Gastrocnemius medialis (tissue), 4 donors: ENCODE results near the gene GLIPR1L2.

Experiments used
- POLR2A ChIP-seq, 2 donors: fragments of 450-650 bp; IDR thresholded peaks; one replicate each; pipeline ENCODE4 v1.6.1; 2017; ENCODE audit warnings: antibody characterized with exemption in 2 of 2, mild to moderate bottlenecking in 2 of 2, moderate library complexity in 2 of 2
- TF ChIP-seq, protein P1 (sequence below), 5 experiments: fragments of 450-650 bp in 3 of 5; fragments of 200-600 bp in 2 of 5; sonication (generic) in 2 of 5; IDR thresholded peaks in 4 of 5; conservative IDR thresholded peaks in 1 of 5; 1 replicate in 4 of 5; 2 replicates in 1 of 5; pipeline ENCODE4 v1.5.1; 2016 to 2019; ENCODE audit warnings: antibody characterized with exemption in 5 of 5, mild to moderate bottlenecking in 3 of 5, moderate library complexity in 3 of 5

DNA sequence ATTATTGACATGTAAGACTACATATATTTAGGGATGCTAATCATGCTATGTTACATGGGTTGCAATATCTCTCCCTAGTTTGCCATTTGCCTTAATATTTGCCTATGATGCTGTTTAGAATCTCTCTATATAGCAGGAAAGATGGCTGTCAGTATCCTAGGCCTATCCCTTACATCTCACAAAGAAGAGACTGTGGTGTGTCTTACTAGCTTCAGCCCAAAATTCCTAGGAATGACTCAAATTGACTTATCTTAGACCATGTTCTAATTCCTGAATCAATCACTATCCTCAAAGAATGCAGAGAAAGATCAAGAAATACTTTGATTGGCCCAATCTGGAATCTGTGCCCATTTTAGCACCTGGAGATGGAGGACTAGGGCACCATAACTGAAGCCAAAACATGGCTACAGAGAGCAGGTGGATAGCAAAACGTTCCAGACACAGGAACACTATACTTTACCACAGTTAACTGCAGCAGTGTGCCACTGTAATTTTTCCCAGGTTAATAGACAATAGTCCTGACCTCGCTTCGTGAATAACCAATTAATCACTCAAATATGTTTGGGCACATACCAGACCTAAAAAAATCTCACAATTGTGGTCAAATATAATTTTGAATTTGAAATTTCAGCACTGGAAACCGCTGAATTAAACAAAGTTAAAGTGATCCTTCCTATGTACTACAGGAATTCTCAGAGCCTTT, 57.0 kb downstream of the GLIPR1L2 start:
- TF ChIP-seq, protein P1, sequence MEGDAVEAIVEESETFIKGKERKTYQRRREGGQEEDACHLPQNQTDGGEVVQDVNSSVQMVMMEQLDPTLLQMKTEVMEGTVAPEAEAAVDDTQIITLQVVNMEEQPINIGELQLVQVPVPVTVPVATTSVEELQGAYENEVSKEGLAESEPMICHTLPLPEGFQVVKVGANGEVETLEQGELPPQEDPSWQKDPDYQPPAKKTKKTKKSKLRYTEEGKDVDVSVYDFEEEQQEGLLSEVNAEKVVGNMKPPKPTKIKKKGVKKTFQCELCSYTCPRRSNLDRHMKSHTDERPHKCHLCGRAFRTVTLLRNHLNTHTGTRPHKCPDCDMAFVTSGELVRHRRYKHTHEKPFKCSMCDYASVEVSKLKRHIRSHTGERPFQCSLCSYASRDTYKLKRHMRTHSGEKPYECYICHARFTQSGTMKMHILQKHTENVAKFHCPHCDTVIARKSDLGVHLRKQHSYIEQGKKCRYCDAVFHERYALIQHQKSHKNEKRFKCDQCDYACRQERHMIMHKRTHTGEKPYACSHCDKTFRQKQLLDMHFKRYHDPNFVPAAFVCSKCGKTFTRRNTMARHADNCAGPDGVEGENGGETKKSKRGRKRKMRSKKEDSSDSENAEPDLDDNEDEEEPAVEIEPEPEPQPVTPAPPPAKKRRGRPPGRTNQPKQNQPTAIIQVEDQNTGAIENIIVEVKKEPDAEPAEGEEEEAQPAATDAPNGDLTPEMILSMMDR (IDR thresholded peaks at IDR 0.05 in 4 of 5, conservative IDR thresholded peaks at IDR 0.05 in 1 of 5) = no peak
- TF ChIP-seq POLR2A (IDR thresholded peaks at IDR 0.05) = no peak
